HCT116 (cell line): ENCODE data around the gene CPNE7. TPM values are rescaled to one million over a fixed set of nuclear protein-coding genes. Genes with fewer than 3 reads are reported as not detected.

Experiments
- ATAC-seq: fragments of 200-7000 bp; cut with Tn5 transposase; 2 replicates; pipeline ENCODE4 v1.9.1; 2020; ENCODE audit warnings: mild to moderate bottlenecking, moderate library complexity
- BruUV-seq: library from RNA; stranded (reverse); fragments of 400-500 nt; replicated peaks from 2 replicates; lab custom pipeline; 2021; lab: Mats Ljungman, UMichigan
- CTCF ChIA-PET: fragments of 300-600 bp; sonication (Branson Sonifier 250); formaldehyde crosslinking; loops from one replicate; lab custom pipeline; 2021; ENCODE audit warnings: antibody characterized with exemption; lab: Charles Lee
- POLR2A ChIA-PET: fragments of 300-600, 350-600 bp; sonication (Branson Sonifier 250); formaldehyde crosslinking; loops from one replicate; lab custom pipeline; 2021; ENCODE audit warnings: antibody characterized with exemption; lab: Charles Lee
- RAD21 ChIA-PET, 2 experiments: fragments of 300-600 bp; sonication (Branson Sonifier 250); formaldehyde crosslinking; loops; one replicate each; lab custom pipeline; 2023; ENCODE audit warnings: low total read pairs in 2 of 2; ENCODE audit not compliant: uncharacterized antibody in 2 of 2, unreplicated experiment in 2 of 2, low non-redundant PET in 1 of 2; lab: Charles Lee
- DNase-seq: peaks from one replicate; pipeline ENCODE4 v3.0.0-alpha.2; 2010; ENCODE audit warnings: low read depth, low spot score
- H2AFZ ChIP-seq: fragments of 200-600 bp; shearing (Covaris generic), sonication (generic); 2 replicates; pipeline ENCODE4 v1.6.1; 2017; ENCODE audit warnings: low read depth, mixed run types, mixed read lengths, antibody characterized with exemption, low read length; ENCODE audit not compliant: poor library complexity, severe bottlenecking
- H3K27ac ChIP-seq: 2 replicates; pipeline ENCODE4 v1.5.1; 2012; ENCODE audit warnings: low read depth, low read length
- H3K27me3 ChIP-seq: fragments of 200-600 bp; sonication (generic); 2 replicates; pipeline ENCODE4 v1.6.1; 2016; ENCODE audit warnings: mixed run types, low read length, mixed read lengths; ENCODE audit not compliant: insufficient read depth
- H3K36me3 ChIP-seq, 2 experiments: fragments of 200-500 bp in 1 of 2; fragments of 200-600 bp in 1 of 2; sonication (Bioruptor generic) in 1 of 2; sonication (generic) in 1 of 2; 2 replicates each; pipeline versions ENCODE4 v1.5.1 to v1.6.1; 2014 to 2016; ENCODE audit warnings: low read length in 2 of 2, inconsistent platforms in 1 of 2, mixed read lengths in 1 of 2, mixed run types in 1 of 2; ENCODE audit not compliant: insufficient read depth in 2 of 2, control insufficient read depth in 1 of 2
- H3K4me1 ChIP-seq, 2 experiments: fragments of 200-600 bp in 1 of 2; sonication (generic) in 1 of 2; 2 replicates each; pipeline versions ENCODE4 v1.5.1 to v1.6.1; 2012 to 2017; ENCODE audit warnings: low read length in 2 of 2, inconsistent platforms in 1 of 2, mild to moderate bottlenecking in 1 of 2, mixed read lengths in 1 of 2, mixed run types in 1 of 2, moderate library complexity in 1 of 2; ENCODE audit not compliant: insufficient read depth in 2 of 2, control insufficient read depth in 1 of 2
- H3K4me2 ChIP-seq: fragments of 200-600 bp; sonication (generic); 2 replicates; pipeline ENCODE4 v1.6.1; 2017; ENCODE audit warnings: mixed run types, low read length, mixed read lengths
- H3K4me3 ChIP-seq, 2 experiments: fragments of 200-600 bp in 1 of 2; sonication (generic) in 1 of 2; replicated peaks in 1 of 2; 2 replicates each; pipeline ENCODE4 v1.5.1; 2011 to 2016; ENCODE audit warnings: low read length in 2 of 2, control low read depth in 1 of 2, low read depth in 1 of 2, mild to moderate bottlenecking in 1 of 2, mixed read lengths in 1 of 2, mixed run types in 1 of 2
- H3K79me2 ChIP-seq: fragments of 200-600 bp; sonication (generic); 2 replicates; pipeline ENCODE4 v1.6.1; 2017; ENCODE audit warnings: mild to moderate bottlenecking, mixed run types, low read length, moderate library complexity, mixed read lengths; ENCODE audit not compliant: insufficient read depth
- H3K9ac ChIP-seq: fragments of 200-600 bp; sonication (generic); 2 replicates; pipeline ENCODE4 v1.6.1; 2016; ENCODE audit warnings: low read length, mixed read lengths
- H3K9me2 ChIP-seq: fragments of 200-600 bp; sonication (generic), shearing (Covaris generic); 2 replicates; pipeline ENCODE4 v1.6.1; 2017; ENCODE audit warnings: mixed run types, mild to moderate bottlenecking, moderate library complexity; ENCODE audit not compliant: insufficient read depth
- H3K9me3 ChIP-seq, 2 experiments: fragments of 200-500 bp in 1 of 2; fragments of 200-600 bp in 1 of 2; sonication (Bioruptor generic) in 1 of 2; sonication (generic) in 1 of 2; 2 replicates each; pipeline ENCODE4 v1.6.1; 2014 to 2017; ENCODE audit warnings: low read length in 2 of 2, mixed read lengths in 2 of 2, inconsistent platforms in 1 of 2, low read depth in 1 of 2, mild to moderate bottlenecking in 1 of 2, mixed run types in 1 of 2, moderate library complexity in 1 of 2; ENCODE audit not compliant: control insufficient read depth in 1 of 2, insufficient read depth in 1 of 2
- H4K20me1 ChIP-seq: fragments of 200-600 bp; sonication (generic), shearing (Covaris generic); 2 replicates; pipeline ENCODE4 v1.6.1; 2017; ENCODE audit warnings: mixed run types, mild to moderate bottlenecking, moderate library complexity; ENCODE audit not compliant: insufficient read depth
- EGR1 ChIP-seq: IDR thresholded peaks from 2 replicates; pipeline ENCODE4 v1.6.1; 2012; ENCODE audit warnings: low read depth
- EZH2 ChIP-seq: fragments of 200-600 bp; sonication (generic); IDR thresholded peaks from 2 replicates; pipeline ENCODE4 v1.6.1; 2017; ENCODE audit warnings: antibody characterized with exemption, mixed run types
- EZH2phosphoT487 ChIP-seq: fragments of 200-600 bp; IDR thresholded peaks from 2 replicates; pipeline ENCODE4 v1.6.1; 2018; ENCODE audit warnings: antibody characterized with exemption, borderline replicate concordance
- JUND ChIP-seq: IDR thresholded peaks from 2 replicates; pipeline ENCODE4 v1.6.1; 2012
- POLR2A ChIP-seq: IDR thresholded peaks from 2 replicates; pipeline ENCODE4 v1.7.0; 2011; ENCODE audit warnings: borderline replicate concordance; ENCODE audit not compliant: insufficient read depth, insufficient read length; ENCODE audit errors: extremely low read depth
- POLR2AphosphoS5 ChIP-seq: IDR thresholded peaks from 2 replicates; pipeline ENCODE4 v1.6.1; 2011; ENCODE audit warnings: mild to moderate bottlenecking, low read depth, low read length, moderate library complexity
- SP1 ChIP-seq: IDR thresholded peaks from 2 replicates; pipeline ENCODE4 v1.6.1; 2012; ENCODE audit warnings: low read depth
- TCF7L2 ChIP-seq: IDR thresholded peaks from 2 replicates; pipeline ENCODE4 v1.7.0; 2011; ENCODE audit warnings: borderline replicate concordance, inconsistent platforms; ENCODE audit not compliant: insufficient read depth, insufficient read length; ENCODE audit errors: extremely low read depth
- YY1 ChIP-seq: IDR thresholded peaks from 2 replicates; pipeline ENCODE4 v1.6.1; 2011; ENCODE audit warnings: low read length, low read depth, moderate library complexity, mild to moderate bottlenecking; ENCODE audit not compliant: insufficient replicate concordance; ENCODE audit errors: extremely low read depth
- ZFX ChIP-seq: fragments of 450-650 bp; IDR thresholded peaks from 2 replicates; pipeline ENCODE4 v1.6.1; 2017
- ZNF274 ChIP-seq: fragments of 200-500 bp; sonication (Bioruptor generic); IDR thresholded peaks from 2 replicates; pipeline ENCODE4 v1.6.1; 2014; ENCODE audit warnings: mild to moderate bottlenecking, low read depth, low read length, inconsistent platforms
- intact Hi-C: fragments of 100-400 bp; cut with micrococcal nuclease; formaldehyde crosslinking; loops from 2 replicates; pipeline ENCODE4 v1.10.0; 2022
- total RNA-seq: library from RNA; stranded (reverse); gene quantifications from one replicate; pipeline ENCODE4 v1.2.1, GENCODE V29; 2021; ENCODE audit not compliant: unreplicated experiment
- TF ChIP-seq, protein P1 (sequence below): IDR thresholded peaks from 2 replicates; pipeline ENCODE4 v1.6.1; 2011; ENCODE audit warnings: mild to moderate bottlenecking, low read length, moderate library complexity; ENCODE audit not compliant: insufficient replicate concordance; ENCODE audit errors: extremely low read depth
- TF ChIP-seq, protein P2 (sequence below): IDR thresholded peaks from 2 replicates; pipeline ENCODE4 v1.6.1; 2012

CPNE7 gene
- total RNA-seq, 1 experiment from 2014 or later, result 201 TPM

DNA sequence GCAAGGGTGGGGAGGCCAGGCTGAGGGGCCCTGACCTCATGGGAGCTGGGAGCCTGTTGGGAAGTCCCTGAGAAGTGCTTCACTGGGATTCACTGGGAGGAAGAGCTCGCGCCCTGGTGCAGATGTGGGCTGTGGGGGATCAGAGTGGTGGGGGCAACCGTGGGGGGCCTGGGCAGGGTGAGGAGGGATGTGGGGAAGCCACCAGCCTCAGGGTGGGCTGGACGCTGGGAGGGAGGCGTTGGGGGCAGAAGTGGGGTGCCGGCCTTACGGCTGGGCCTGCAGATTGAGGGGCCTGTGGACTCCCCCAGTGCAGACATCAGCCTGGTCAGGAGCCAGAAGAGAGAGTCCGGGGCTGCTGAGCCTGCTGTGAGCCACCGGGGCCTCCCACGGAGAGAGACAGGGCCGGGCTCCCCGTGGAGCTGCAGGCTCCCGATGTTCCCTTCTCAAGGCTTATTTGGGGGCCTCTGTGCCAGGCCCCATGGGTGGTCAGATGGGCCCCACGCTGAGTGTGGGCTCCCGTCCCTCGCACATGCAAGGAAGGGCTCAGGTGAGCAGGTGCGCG lies 45.7 kb downstream of the CPNE7 start:
- ATAC-seq, result no peak
- Histone ChIP-seq H3K36me3 (no peaks in the 10 kb centered on the region), H3K4me1 (peaks cover 7 to 10% of the 10 kb centered on the region in 2 experiments; a peak in 3 of 4 replicates), H3K9ac (no peak overlapping the region)
- POLR2A ChIA-PET, result interaction anchor here (0.7 kb wide), 1 partner anchor 10 kb away, joined by 3 read pairs; no protein-coding TSS in a partner anchor
- TF ChIP-seq SP1 (no peak), EZH2phosphoT487 (no peak), JUND (no peak), TCF7L2 (no peak), ZFX (no peak), EGR1 (no peak), POLR2A (no peak), YY1 (no peak), EZH2 (no peak), POLR2AphosphoS5 (no peak), ZNF274 (no peak)
- TF ChIP-seq, protein P1, sequence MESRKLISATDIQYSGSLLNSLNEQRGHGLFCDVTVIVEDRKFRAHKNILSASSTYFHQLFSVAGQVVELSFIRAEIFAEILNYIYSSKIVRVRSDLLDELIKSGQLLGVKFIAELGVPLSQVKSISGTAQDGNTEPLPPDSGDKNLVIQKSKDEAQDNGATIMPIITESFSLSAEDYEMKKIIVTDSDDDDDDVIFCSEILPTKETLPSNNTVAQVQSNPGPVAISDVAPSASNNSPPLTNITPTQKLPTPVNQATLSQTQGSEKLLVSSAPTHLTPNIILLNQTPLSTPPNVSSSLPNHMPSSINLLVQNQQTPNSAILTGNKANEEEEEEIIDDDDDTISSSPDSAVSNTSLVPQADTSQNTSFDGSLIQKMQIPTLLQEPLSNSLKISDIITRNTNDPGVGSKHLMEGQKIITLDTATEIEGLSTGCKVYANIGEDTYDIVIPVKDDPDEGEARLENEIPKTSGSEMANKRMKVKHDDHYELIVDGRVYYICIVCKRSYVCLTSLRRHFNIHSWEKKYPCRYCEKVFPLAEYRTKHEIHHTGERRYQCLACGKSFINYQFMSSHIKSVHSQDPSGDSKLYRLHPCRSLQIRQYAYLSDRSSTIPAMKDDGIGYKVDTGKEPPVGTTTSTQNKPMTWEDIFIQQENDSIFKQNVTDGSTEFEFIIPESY, result no peak
- TF ChIP-seq, protein P2, sequence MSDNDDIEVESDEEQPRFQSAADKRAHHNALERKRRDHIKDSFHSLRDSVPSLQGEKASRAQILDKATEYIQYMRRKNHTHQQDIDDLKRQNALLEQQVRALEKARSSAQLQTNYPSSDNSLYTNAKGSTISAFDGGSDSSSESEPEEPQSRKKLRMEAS, result no peak
- TF ChIP-seq, all 23 proteins: peak for 0
- Histone ChIP-seq H3K9me3 (no peaks in the 10 kb centered on the region), H2AFZ (no peak overlapping the region), H4K20me1 (no peaks in the 10 kb centered on the region), H3K9me2 (no peaks in the 10 kb centered on the region), H3K27ac (no peak overlapping the region), H3K4me2 (no peak overlapping the region), H3K27me3 (no peaks in the 10 kb centered on the region), H3K79me2 (no peaks in the 10 kb centered on the region), H3K4me3 (no peak overlapping the region)
- RAD21 ChIA-PET, result no interaction called here
- CTCF ChIA-PET, result no interaction called here
- intact Hi-C loops, result no loop called here
- DNase-seq, result no peak
- BruUV-seq, result no TSS peak
